PC-9 (cell line): Measurements from ENCODE around the gene PAN3. TPM values are rescaled to one million over a fixed set of nuclear protein-coding genes. Genes with fewer than 3 reads are reported as not detected.

ENCODE experiments used
- BruUV-seq: library from RNA; stranded (reverse); fragments of 400-500 nt; replicated peaks from 2 replicates; lab custom pipeline; 2021; lab: Mats Ljungman, UMichigan
- CTCF ChIA-PET: fragments of 300-600 bp; sonication (Branson Sonifier 250); formaldehyde crosslinking; loops from one replicate; lab custom pipeline; 2022; ENCODE audit warnings: antibody characterized with exemption; lab: Charles Lee
- POLR2A ChIA-PET: fragments of 300-600 bp; sonication (Branson Sonifier 250); formaldehyde crosslinking; loops from one replicate; lab custom pipeline; 2022; ENCODE audit warnings: antibody characterized with exemption; ENCODE audit not compliant: unreplicated experiment; lab: Charles Lee
- DNase-seq, 2 experiments: peaks; one replicate each; pipeline versions ENCODE4 v3.0.0 to v3.0.0-alpha.2; 2015 to 2022; ENCODE audit warnings: mixed read lengths in 1 of 2
- H2AFZ ChIP-seq: fragments of 200-600 bp; sonication (generic); 2 replicates; pipeline ENCODE4 v1.8.1; 2017; ENCODE audit warnings: antibody characterized with exemption
- H3F3A ChIP-seq: fragments of 200-600 bp; sonication (generic); 2 replicates; pipeline ENCODE4 v1.8.1; 2017; ENCODE audit warnings: antibody characterized with exemption, mild to moderate bottlenecking, low read depth; ENCODE audit not compliant: insufficient read depth
- H3K27ac ChIP-seq: fragments of 200-600 bp; sonication (generic); 2 replicates; pipeline ENCODE4 v1.6.1; 2016; ENCODE audit warnings: mixed run types
- H3K27me3 ChIP-seq: fragments of 200-600 bp; sonication (generic); 2 replicates; pipeline ENCODE4 v1.6.1; 2016; ENCODE audit warnings: low read depth, mixed run types; ENCODE audit not compliant: insufficient read depth
- H3K36me3 ChIP-seq: fragments of 200-600 bp; sonication (generic); 2 replicates; pipeline ENCODE4 v1.6.1; 2016; ENCODE audit warnings: low read depth, mixed run types
- H3K4me1 ChIP-seq: fragments of 200-600 bp; sonication (generic); replicated peaks from 2 replicates; pipeline ENCODE4 v1.6.1; 2016; ENCODE audit warnings: mixed run types; ENCODE audit not compliant: insufficient read depth
- H3K4me2 ChIP-seq: fragments of 200-600 bp; sonication (generic); 2 replicates; pipeline ENCODE4 v1.6.1; 2017; ENCODE audit warnings: mixed run types
- H3K4me3 ChIP-seq: fragments of 200-600 bp; sonication (generic); 2 replicates; pipeline ENCODE4 v1.6.1; 2016; ENCODE audit warnings: mixed run types
- H3K79me2 ChIP-seq: fragments of 200-600 bp; sonication (generic); 2 replicates; pipeline ENCODE4 v1.6.1; 2017; ENCODE audit warnings: low read depth, mixed run types
- H3K9me2 ChIP-seq: fragments of 200-600 bp; sonication (generic); 2 replicates; pipeline ENCODE4 v1.8.1; 2017; ENCODE audit warnings: mild to moderate bottlenecking; ENCODE audit not compliant: insufficient read depth
- H3K9me3 ChIP-seq: fragments of 200-600 bp; sonication (generic); 2 replicates; pipeline ENCODE4 v1.8.1; 2016; ENCODE audit warnings: low read depth; ENCODE audit not compliant: insufficient read depth
- H4K20me1 ChIP-seq: fragments of 200-600 bp; sonication (generic); 2 replicates; pipeline ENCODE4 v1.8.1; 2017; ENCODE audit not compliant: insufficient read depth
- CTCF ChIP-seq: fragments of 200-600 bp; sonication (generic); conservative IDR thresholded peaks from 2 replicates; pipeline ENCODE4 v1.6.1; 2017; ENCODE audit warnings: mixed run types, antibody characterized with exemption, mild to moderate bottlenecking, moderate library complexity
- EZH2 ChIP-seq: fragments of 200-600 bp; sonication (generic); IDR thresholded peaks from 2 replicates; pipeline ENCODE4 v1.8.0; 2017; ENCODE audit warnings: antibody characterized with exemption, low read depth
- intact Hi-C: fragments of 100-400 bp; cut with micrococcal nuclease; formaldehyde crosslinking; loops from one replicate; pipeline ENCODE4 v1.10.0; 2022; ENCODE audit not compliant: unreplicated experiment
- total RNA-seq: library from RNA; stranded (reverse); gene quantifications from 2 replicates; pipeline ENCODE4 v1.2.3, GENCODE V29; 2021

PAN3 gene
- total RNA-seq, 1 experiment from 2014 or later = 34.6 TPM

GRCh38 chr13:28339419-28339818 lies 201.1 kb downstream of the PAN3 start:
- Histone ChIP-seq H3K4me1 (no peaks in the 10 kb centered on the region), H3K9me2 (no peaks in the 10 kb centered on the region), H3K36me3 (no peaks in the 10 kb centered on the region), H3K9me3 (no peaks in the 10 kb centered on the region), H2AFZ (no peak overlapping the region), H3K79me2 (no peaks in the 10 kb centered on the region), H3K27ac (no peak overlapping the region), H3K27me3 (peaks cover 89% of the 10 kb centered on the region), H3F3A (no peaks in the 10 kb centered on the region), H4K20me1 (no peaks in the 10 kb centered on the region; the same call in 1 of the 2 replicates), H3K4me2 (no peak overlapping the region), H3K4me3 (no peak overlapping the region)
- ChIA-PET POLR2A (no interaction called here), CTCF (no interaction called here)
- no TSS peak for BruUV-seq
- TF ChIP-seq EZH2 = no peak
- TF ChIP-seq CTCF = no peak
- intact Hi-C loops = no loop called here
- no peak for DNase-seq

GRCh38 chr13:28340272-28340793 lies 202.0 kb downstream of the PAN3 start:
- Histone ChIP-seq H2AFZ (no peak overlapping the region; the same call in 1 of the 2 replicates), H4K20me1 (no peaks in the 10 kb centered on the region), H3K4me1 (no peaks in the 10 kb centered on the region), H3K79me2 (no peaks in the 10 kb centered on the region), H3K9me2 (no peaks in the 10 kb centered on the region), H3F3A (no peaks in the 10 kb centered on the region), H3K4me3 (no peak overlapping the region), H3K9me3 (no peaks in the 10 kb centered on the region), H3K4me2 (no peak overlapping the region), H3K36me3 (no peaks in the 10 kb centered on the region), H3K27ac (no peak overlapping the region), H3K27me3 (peaks cover 85% of the 10 kb centered on the region)
- ChIA-PET CTCF (no interaction called here), POLR2A (no interaction called here)
- intact Hi-C loops = no loop called here
- BruUV-seq = no TSS peak
- DNase-seq = no peak
- TF ChIP-seq EZH2 (no peak), CTCF (no peak)

GRCh38 chr13:28342251-28342650 lies 203.9 kb downstream of the PAN3 start:
- H3K4me1 ChIP-seq = no peaks in the 10 kb centered on the region
- ChIA-PET POLR2A (no interaction called here), CTCF (no interaction called here)
- H3K27me3 ChIP-seq = peaks cover 88% of the 10 kb centered on the region
- no peak overlapping the region for H3K4me3 ChIP-seq
- no peaks in the 10 kb centered on the region for H3K79me2 ChIP-seq
- intact Hi-C loops = no loop called here
- no peak overlapping the region for H3K4me2 ChIP-seq
- H3K36me3 ChIP-seq = no peaks in the 10 kb centered on the region
- DNase-seq = no peak
- no TSS peak for BruUV-seq
- peaks cover 3% of the 10 kb centered on the region; the same call in 1 of the 2 replicates for H4K20me1 ChIP-seq
- no peaks in the 10 kb centered on the region for H3K9me3 ChIP-seq
- H2AFZ ChIP-seq = no peak overlapping the region
- no peaks in the 10 kb centered on the region for H3K9me2 ChIP-seq
- no peak overlapping the region for H3K27ac ChIP-seq
- no peaks in the 10 kb centered on the region for H3F3A ChIP-seq
- no peak for TF ChIP-seq EZH2
- TF ChIP-seq CTCF = no peak
